Measurements from ENCODE around the gene HDHD3.
"Not testable (repeated sequence)": the region's sequence is repeated elsewhere in the genome, so short reads cannot be mapped to it uniquely, and the experiment has no call there.

The HDHD3 gene

GRCh38 chr9:113389451-113389850 lies 12.7 kb upstream of the HDHD3 start:
- no peak for DNase-seq (ENCODE audit: low spot score)

- no peak for DNase-seq (ENCODE audit: low spot score)
Measured at GRCh38 chr9:113388833-113389232, 12.0 kb upstream of the HDHD3 start.

- no peak for DNase-seq (ENCODE audit: low spot score)
Measured at GRCh38 chr9:113387560-113388230, 10.9 kb upstream of the HDHD3 start.

- DNase-seq (ENCODE audit: low spot score) = no peak
Measured at GRCh38 chr9:113386571-113387393, 10.0 kb upstream of the HDHD3 start.

- no peak for DNase-seq (ENCODE audit: low spot score)
Measured at GRCh38 chr9:113381909-113382411, 5.2 kb upstream of the HDHD3 start.

GRCh38 chr9:113381441-113381840 lies 4.7 kb upstream of the HDHD3 start:
- not testable (repeated sequence) for DNase-seq (ENCODE audit: low spot score)

GRCh38 chr9:113380869-113381378 lies 4.1 kb upstream of the HDHD3 start:
- no peak for DNase-seq (ENCODE audit: low spot score)

- not testable (repeated sequence) for DNase-seq (ENCODE audit: low spot score)
Measured at GRCh38 chr9:113379829-113380210, 3.0 kb upstream of the HDHD3 start.

- not testable (repeated sequence) for DNase-seq (ENCODE audit: low spot score)
Measured at GRCh38 chr9:113379094-113379828, 2.5 kb upstream of the HDHD3 start.

- no peak for DNase-seq (ENCODE audit: low spot score)
Measured at GRCh38 chr9:113375057-113376023, 1.4 kb downstream of the HDHD3 start.

GRCh38 chr9:113373676-113374392 lies 3.0 kb downstream of the HDHD3 start:
- no peak for DNase-seq (ENCODE audit: low spot score)

- DNase-seq (ENCODE audit: low spot score) = no peak
Measured at GRCh38 chr9:113373256-113373655, 3.5 kb downstream of the HDHD3 start.

- no peak for DNase-seq (ENCODE audit: low spot score)
Measured at GRCh38 chr9:113372059-113372458, 4.7 kb downstream of the HDHD3 start.

- no peak for DNase-seq (ENCODE audit: low spot score)
Measured at GRCh38 chr9:113370806-113371325, 5.9 kb downstream of the HDHD3 start.

- DNase-seq (ENCODE audit: low spot score) = no peak
Measured at GRCh38 chr9:113369855-113370140, 7.0 kb downstream of the HDHD3 start.

- no peak for DNase-seq (ENCODE audit: low spot score)
Measured at GRCh38 chr9:113368982-113369854, 7.6 kb downstream of the HDHD3 start.

- DNase-seq (ENCODE audit: low spot score) = no peak
Measured at GRCh38 chr9:113368348-113368981, 8.3 kb downstream of the HDHD3 start.

- DNase-seq (ENCODE audit: low spot score) = not testable (repeated sequence)
Measured at GRCh38 chr9:113365652-113366051, 11.1 kb downstream of the HDHD3 start.

- DNase-seq (ENCODE audit: low spot score) = no peak
Measured at GRCh38 chr9:113364951-113365350, 11.8 kb downstream of the HDHD3 start.

Data from AG08395 (cell line).